GM23338 (cell line): ENCODE data around the gene PTCH2. TPM values are rescaled to one million over a fixed set of nuclear protein-coding genes. Genes with fewer than 3 reads are reported as not detected.

ENCODE experiments used
- ATAC-seq: fragments of 200-7000 bp; cut with Tn5 transposase; 3 replicates; pipeline ENCODE4 v1.9.1; 2020
- DNase-seq: peaks from one replicate; pipeline ENCODE4 v3.0.0-alpha.2; 2015; ENCODE audit warnings: low spot score
- H2AFZ ChIP-seq: fragments of 200-600 bp; sonication (generic); 2 replicates; pipeline ENCODE4 v1.8.0; 2016; ENCODE audit warnings: antibody characterized with exemption, mild to moderate bottlenecking, moderate library complexity
- H3F3A ChIP-seq: fragments of 200-600 bp; sonication (generic); replicated peaks from 2 replicates; pipeline ENCODE4 v1.8.0; 2017; ENCODE audit warnings: antibody characterized with exemption, mixed run types, low read depth
- H3K27ac ChIP-seq: fragments of 200-600 bp; sonication (generic); 2 replicates; pipeline ENCODE4 v1.6.1; 2016; ENCODE audit warnings: low read depth
- H3K27me3 ChIP-seq: fragments of 200-600 bp; sonication (generic); 2 replicates; pipeline ENCODE4 v1.8.0; 2016; ENCODE audit warnings: mild to moderate bottlenecking, mixed run types, moderate library complexity; ENCODE audit not compliant: insufficient read depth
- H3K36me3 ChIP-seq: fragments of 200-600 bp; sonication (generic); 2 replicates; pipeline ENCODE4 v1.8.0; 2016; ENCODE audit warnings: mild to moderate bottlenecking; ENCODE audit not compliant: insufficient read depth
- H3K4me1 ChIP-seq: fragments of 200-600 bp; sonication (generic); 2 replicates; pipeline ENCODE4 v1.8.0; 2016; ENCODE audit warnings: mild to moderate bottlenecking, moderate library complexity; ENCODE audit not compliant: insufficient read depth
- H3K4me2 ChIP-seq: fragments of 200-600 bp; sonication (generic); 2 replicates; pipeline ENCODE4 v1.7.1; 2017; ENCODE audit warnings: mixed run types
- H3K4me3 ChIP-seq: fragments of 200-600 bp; sonication (generic); 2 replicates; pipeline ENCODE4 v1.6.1; 2016; ENCODE audit warnings: mixed run types
- H3K79me2 ChIP-seq: fragments of 200-600 bp; sonication (generic); replicated peaks from 2 replicates; pipeline ENCODE4 v1.8.0; 2017; ENCODE audit warnings: mild to moderate bottlenecking; ENCODE audit not compliant: insufficient read depth
- H3K9me2 ChIP-seq: fragments of 200-600 bp; sonication (generic); 2 replicates; pipeline ENCODE4 v1.8.0; 2017; ENCODE audit not compliant: insufficient read depth
- H4K20me1 ChIP-seq: fragments of 200-600 bp; sonication (generic); replicated peaks from 2 replicates; pipeline ENCODE4 v1.8.0; 2017; ENCODE audit warnings: mild to moderate bottlenecking; ENCODE audit not compliant: insufficient read depth
- H3K27ac Mint-ChIP-seq: 2 replicates; pipeline ENCODE4 v1.8.0; 2020; ENCODE audit warnings: inconsistent platforms, mild to moderate bottlenecking, moderate library complexity, mixed read lengths
- H3K27me3 Mint-ChIP-seq: 3 replicates; pipeline ENCODE4 v1.8.0; 2022; ENCODE audit warnings: low read depth, mild to moderate bottlenecking, moderate library complexity, mixed read lengths, inconsistent platforms; ENCODE audit not compliant: insufficient read depth, poor library complexity
- H3K36me3 Mint-ChIP-seq: 3 replicates; pipeline ENCODE4 v1.8.0; 2021; ENCODE audit warnings: low read depth, mild to moderate bottlenecking, inconsistent platforms, moderate library complexity, mixed read lengths
- H3K4me1 Mint-ChIP-seq: 3 replicates; pipeline ENCODE4 v1.8.0; 2020; ENCODE audit warnings: mild to moderate bottlenecking, inconsistent platforms, mixed read lengths
- H3K4me3 Mint-ChIP-seq: 3 replicates; pipeline ENCODE4 v1.8.0; 2021; ENCODE audit warnings: moderate library complexity, mild to moderate bottlenecking, inconsistent platforms, mixed read lengths
- H3K9me3 Mint-ChIP-seq: 3 replicates; pipeline ENCODE4 v1.8.0; 2020; ENCODE audit warnings: moderate library complexity, mild to moderate bottlenecking, inconsistent platforms, mixed read lengths
- JUNB ChIP-seq: IDR thresholded peaks from one replicate; pipeline ENCODE4 v1.6.1; 2016; ENCODE audit warnings: antibody characterized with exemption; ENCODE audit not compliant: unreplicated experiment
- NANOG ChIP-seq: IDR thresholded peaks from 2 replicates; pipeline ENCODE4 v1.6.1; 2016; ENCODE audit warnings: antibody characterized with exemption, borderline replicate concordance
- ZNF114 ChIP-seq: fragments of 250-450 bp; sonication (Bioruptor Pico); IDR thresholded peaks from 2 replicates; pipeline ENCODE4 v1.5.0; 2020; ENCODE audit warnings: mild to moderate bottlenecking, moderate library complexity
- ZNF462 ChIP-seq: fragments of 250-450 bp; sonication (Bioruptor Pico); IDR thresholded peaks from 2 replicates; pipeline ENCODE4 v1.5.0; 2020; ENCODE audit warnings: mild to moderate bottlenecking, moderate library complexity
- polyA plus RNA-seq: library from polyadenylated mRNA; unstranded; fragments of >200 nt; fragmentation: Nextera tagmentation; extraction: Ambion mirVana; gene quantifications from 2 replicates; pipeline ENCODE4 v1.2.1, GENCODE V29; 2016
- total RNA-seq: library from RNA; depleted of rRNA; stranded (reverse); fragments of >200 nt; shearing (Covaris generic); gene quantifications from 2 replicates; pipeline ENCODE4 v1.2.3, GENCODE V29; 2014
- TF ChIP-seq, protein P1 (sequence below), 2 experiments: fragments of 200-600 bp in 1 of 2; sonication (generic) in 1 of 2; conservative IDR thresholded peaks; 2 replicates each; pipeline versions ENCODE4 v1.5.1 to v1.6.1; 2016 to 2017; ENCODE audit warnings: antibody characterized with exemption in 2 of 2, low read depth in 2 of 2, mild to moderate bottlenecking in 2 of 2, moderate library complexity in 1 of 2

The PTCH2 gene
- total and polyA plus RNA-seq, 2 experiments from 2014 or later = 0.63 to 0.74 TPM

- Histone ChIP-seq H2AFZ (no peak overlapping the region), H3K4me1 (peaks cover 8% of the 10 kb centered on the region; the same call in 1 of the 2 replicates), H3K27ac (no peak overlapping the region), H3K9me2 (no peaks in the 10 kb centered on the region), H3K4me3 (no peak overlapping the region), H3F3A (no peaks in the 10 kb centered on the region), H3K36me3 (no peaks in the 10 kb centered on the region), H3K4me2 (no peak overlapping the region), H3K27me3 (no peaks in the 10 kb centered on the region), H3K79me2 (no peaks in the 10 kb centered on the region), H4K20me1 (no peaks in the 10 kb centered on the region)
- Mint-ChIP-seq H3K27ac (no peak overlapping the region), H3K27me3 (no peaks in the 10 kb centered on the region), H3K36me3 (0 out of 3 replicates have a peak, but pooled peaks cover 3% of the 10 kb centered on the region), H3K9me3 (no peaks in the 10 kb centered on the region), H3K4me1 (peaks cover 4% of the 10 kb centered on the region; the same call in 2 of the 3 replicates), H3K4me3 (no peak overlapping the region)
- TF ChIP-seq ZNF114 (no peak), JUNB (no peak), ZNF462 (CRISPR knock-in tag) (no peak), NANOG (no peak)
- TF ChIP-seq, protein P1, sequence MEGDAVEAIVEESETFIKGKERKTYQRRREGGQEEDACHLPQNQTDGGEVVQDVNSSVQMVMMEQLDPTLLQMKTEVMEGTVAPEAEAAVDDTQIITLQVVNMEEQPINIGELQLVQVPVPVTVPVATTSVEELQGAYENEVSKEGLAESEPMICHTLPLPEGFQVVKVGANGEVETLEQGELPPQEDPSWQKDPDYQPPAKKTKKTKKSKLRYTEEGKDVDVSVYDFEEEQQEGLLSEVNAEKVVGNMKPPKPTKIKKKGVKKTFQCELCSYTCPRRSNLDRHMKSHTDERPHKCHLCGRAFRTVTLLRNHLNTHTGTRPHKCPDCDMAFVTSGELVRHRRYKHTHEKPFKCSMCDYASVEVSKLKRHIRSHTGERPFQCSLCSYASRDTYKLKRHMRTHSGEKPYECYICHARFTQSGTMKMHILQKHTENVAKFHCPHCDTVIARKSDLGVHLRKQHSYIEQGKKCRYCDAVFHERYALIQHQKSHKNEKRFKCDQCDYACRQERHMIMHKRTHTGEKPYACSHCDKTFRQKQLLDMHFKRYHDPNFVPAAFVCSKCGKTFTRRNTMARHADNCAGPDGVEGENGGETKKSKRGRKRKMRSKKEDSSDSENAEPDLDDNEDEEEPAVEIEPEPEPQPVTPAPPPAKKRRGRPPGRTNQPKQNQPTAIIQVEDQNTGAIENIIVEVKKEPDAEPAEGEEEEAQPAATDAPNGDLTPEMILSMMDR (conservative IDR thresholded peaks at IDR 0.05; ENCODE audit: low read depth in 2 of 2) = no peak
- ATAC-seq (no peak), DNase-seq (no peak)
Observed at GRCh38 chr1:44862829-44863401, 19.9 kb upstream of the PTCH2 start.
